Sigmoid colon (tissue), 4 donors: Measurements from ENCODE around the gene ZNF189.

Experiments
- CTCF ChIP-seq, 4 experiments: fragments of 450-650 bp in 3 of 4; fragments of 200-600 bp in 1 of 4; IDR thresholded peaks; one replicate each; pipeline ENCODE4 v1.5.1; 2016 to 2019; ENCODE audit warnings: antibody characterized with exemption in 4 of 4, mild to moderate bottlenecking in 3 of 4, moderate library complexity in 2 of 4
- EP300 ChIP-seq, 4 donors: sonication (generic); formaldehyde crosslinking; IDR thresholded peaks; one replicate each; pipeline ENCODE4 v1.6.1; 2017; ENCODE audit warnings: antibody characterized with exemption in 4 of 4
- POLR2A ChIP-seq, 2 donors: fragments of 450-650 bp; IDR thresholded peaks; one replicate each; pipeline ENCODE4 v1.6.1; 2016; ENCODE audit warnings: antibody characterized with exemption in 2 of 2, mild to moderate bottlenecking in 2 of 2, moderate library complexity in 2 of 2
- POLR2AphosphoS5 ChIP-seq, 4 donors: sonication (generic); formaldehyde crosslinking; IDR thresholded peaks; one replicate each; pipeline ENCODE4 v1.6.1; 2017; ENCODE audit warnings: antibody characterized with exemption in 4 of 4

GRCh38 chr9:101398930-101399642 is 435 bp downstream of the ZNF189 start:
- TF ChIP-seq POLR2A (IDR thresholded peaks at IDR 0.05) (no peak), CTCF (IDR thresholded peaks at IDR 0.05) (no peak), POLR2AphosphoS5 (IDR thresholded peaks at IDR 0.05) (no peak), EP300 (IDR thresholded peaks at IDR 0.05) (no peak)
